Measurements from ENCODE around the gene TEPSIN. TPM values are rescaled to one million over a fixed set of nuclear protein-coding genes. Genes with fewer than 3 reads are reported as not detected.

TEPSIN gene
- total RNA-seq, 4 donors from 2014 or later: 43.0 to 94.5 (median 55.3) TPM

- H3K27me3 ChIP-seq: no peaks in the 10 kb centered on the region
- no peak for DNase-seq (ENCODE audit: low spot score in 2 of 2)
- TF ChIP-seq POLR2A (IDR thresholded peaks at IDR 0.05) (no peak), POLR2AphosphoS5 (IDR thresholded peaks at IDR 0.05) (no peak), EP300 (IDR thresholded peaks at IDR 0.05) (no peak), CTCF (IDR thresholded peaks at IDR 0.05) (no peak)
- H3K9me3 ChIP-seq: no peaks in the 10 kb centered on the region
- WGBS: 88% methylated on average over 23 of the region's 37 CpGs
- peaks cover 23% of the 10 kb centered on the region for H3K36me3 ChIP-seq
- no peak overlapping the region for H3K27ac ChIP-seq
- no peak overlapping the region for H3K4me3 ChIP-seq
- peaks cover 11% of the 10 kb centered on the region for H3K4me1 ChIP-seq
Measured at GRCh38 chr17:81245665-81246342, 6.9 kb upstream of the TEPSIN start.

GRCh38 chr17:81245024-81245664, 6.3 kb upstream of the TEPSIN start:
- Histone ChIP-seq H3K4me1 (peaks cover 18% of the 10 kb centered on the region), H3K36me3 (peaks cover 17% of the 10 kb centered on the region), H3K4me3 (no peak overlapping the region), H3K27ac (no peak overlapping the region), H3K9me3 (no peaks in the 10 kb centered on the region), H3K27me3 (no peaks in the 10 kb centered on the region)
- 66% methylated on average over 11 of the region's 25 CpGs for WGBS
- TF ChIP-seq CTCF (IDR thresholded peaks at IDR 0.05) (no peak), EP300 (IDR thresholded peaks at IDR 0.05) (no peak), POLR2AphosphoS5 (IDR thresholded peaks at IDR 0.05) (no peak), POLR2A (IDR thresholded peaks at IDR 0.05) (no peak)
- no peak for DNase-seq (ENCODE audit: low spot score in 2 of 2)

- WGBS: 74% methylated on average over 17 of the region's 24 CpGs
- TF ChIP-seq CTCF (IDR thresholded peaks at IDR 0.05): no peak
- no peak for TF ChIP-seq POLR2A (IDR thresholded peaks at IDR 0.05)
- Histone ChIP-seq H3K36me3 (peaks cover 10% of the 10 kb centered on the region), H3K4me3 (no peak overlapping the region), H3K9me3 (no peaks in the 10 kb centered on the region), H3K4me1 (peaks cover 24% of the 10 kb centered on the region), H3K27me3 (no peaks in the 10 kb centered on the region), H3K27ac (no peak overlapping the region)
- DNase-seq (ENCODE audit: low spot score in 2 of 2): no peak
Measured at GRCh38 chr17:81244358-81245023, 5.6 kb upstream of the TEPSIN start.

GRCh38 chr17:81243333-81243664, 4.4 kb upstream of the TEPSIN start:
- Histone ChIP-seq H3K36me3 (peaks cover 9% of the 10 kb centered on the region), H3K4me3 (no peak overlapping the region), H3K27ac (no peak overlapping the region), H3K4me1 (peaks cover 27% of the 10 kb centered on the region), H3K9me3 (no peaks in the 10 kb centered on the region), H3K27me3 (no peaks in the 10 kb centered on the region)
- no peak for TF ChIP-seq CTCF (IDR thresholded peaks at IDR 0.05)
- no peak for TF ChIP-seq POLR2A (IDR thresholded peaks at IDR 0.05)
- TF ChIP-seq EP300 (IDR thresholded peaks at IDR 0.05): no peak
- TF ChIP-seq POLR2AphosphoS5 (IDR thresholded peaks at IDR 0.05): no peak
- no peak for DNase-seq (ENCODE audit: low spot score in 2 of 2)
- 82% methylated on average over 10 of the region's 10 CpGs for WGBS
